Thyroid gland (tissue), 4 donors: ENCODE data around the gene MAGI2.

Experiments
- POLR2A ChIP-seq, 2 donors: fragments of 450-650 bp; IDR thresholded peaks; one replicate each; pipeline ENCODE4 v1.6.1; 2017; ENCODE audit warnings: antibody characterized with exemption in 2 of 2, mild to moderate bottlenecking in 2 of 2, moderate library complexity in 1 of 2
- TF ChIP-seq, protein P1 (sequence below), 6 experiments: fragments of 200-600 bp in 3 of 6; fragments of 450-650 bp in 3 of 6; sonication (generic) in 3 of 6; IDR thresholded peaks; one replicate each; pipeline ENCODE4 v1.5.1; 2016 to 2019; ENCODE audit warnings: antibody characterized with exemption in 6 of 6, mild to moderate bottlenecking in 2 of 6, inconsistent platforms in 1 of 6, moderate library complexity in 1 of 6

DNA sequence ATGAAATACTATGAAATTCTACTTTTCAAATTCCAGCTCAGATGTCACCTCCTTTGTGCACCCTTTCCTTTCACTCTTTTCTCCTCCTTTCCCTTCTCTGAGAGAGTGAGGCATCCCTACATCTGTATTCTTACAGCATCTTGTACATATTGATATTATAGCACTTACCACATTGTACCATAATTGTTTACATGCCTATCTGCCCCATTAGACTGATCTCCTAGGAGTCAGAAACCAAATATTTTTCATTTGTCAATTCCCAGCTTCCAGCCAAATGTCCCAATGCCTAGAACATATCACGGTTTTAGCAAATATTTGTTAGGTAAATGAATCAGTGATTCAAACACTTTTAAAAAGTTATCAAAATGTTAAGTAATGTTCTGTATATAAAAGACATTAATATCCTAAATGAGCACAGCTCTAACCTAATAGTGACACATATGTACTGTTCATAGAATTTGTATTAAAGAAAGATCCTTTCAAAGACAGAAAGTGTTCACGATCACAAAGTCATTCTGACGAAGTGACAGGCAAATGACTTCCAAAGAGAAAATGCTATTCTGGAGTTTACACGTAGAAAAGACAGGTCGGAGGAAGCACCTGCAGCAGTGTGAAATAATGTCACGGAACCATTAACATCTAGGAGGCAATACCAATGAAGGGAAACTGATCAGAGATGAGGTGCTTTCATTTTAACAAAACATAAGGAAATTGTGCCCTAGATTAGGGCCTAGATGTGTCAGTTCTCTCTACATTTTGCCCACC, 774.2 kb downstream of the MAGI2 start:
- TF ChIP-seq, protein P1, sequence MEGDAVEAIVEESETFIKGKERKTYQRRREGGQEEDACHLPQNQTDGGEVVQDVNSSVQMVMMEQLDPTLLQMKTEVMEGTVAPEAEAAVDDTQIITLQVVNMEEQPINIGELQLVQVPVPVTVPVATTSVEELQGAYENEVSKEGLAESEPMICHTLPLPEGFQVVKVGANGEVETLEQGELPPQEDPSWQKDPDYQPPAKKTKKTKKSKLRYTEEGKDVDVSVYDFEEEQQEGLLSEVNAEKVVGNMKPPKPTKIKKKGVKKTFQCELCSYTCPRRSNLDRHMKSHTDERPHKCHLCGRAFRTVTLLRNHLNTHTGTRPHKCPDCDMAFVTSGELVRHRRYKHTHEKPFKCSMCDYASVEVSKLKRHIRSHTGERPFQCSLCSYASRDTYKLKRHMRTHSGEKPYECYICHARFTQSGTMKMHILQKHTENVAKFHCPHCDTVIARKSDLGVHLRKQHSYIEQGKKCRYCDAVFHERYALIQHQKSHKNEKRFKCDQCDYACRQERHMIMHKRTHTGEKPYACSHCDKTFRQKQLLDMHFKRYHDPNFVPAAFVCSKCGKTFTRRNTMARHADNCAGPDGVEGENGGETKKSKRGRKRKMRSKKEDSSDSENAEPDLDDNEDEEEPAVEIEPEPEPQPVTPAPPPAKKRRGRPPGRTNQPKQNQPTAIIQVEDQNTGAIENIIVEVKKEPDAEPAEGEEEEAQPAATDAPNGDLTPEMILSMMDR (IDR thresholded peaks at IDR 0.05): no peak
- no peak for TF ChIP-seq POLR2A (IDR thresholded peaks at IDR 0.05)
